ENCODE data around the gene BST2.

BST2 gene

GRCh38 chr19:17405250-17406045 lies at the start of gene BST2:
Gene BST2 (minus strand): TSS chr19:17405630. CDS start chr19:17405575, 55 bp downstream.
- peak; percentile 80 for ATAC-seq

GRCh38 chr19:17454576-17455071 lies 49.2 kb upstream of the BST2 start:
- no peak for TF ChIP-seq CSRNP3 (CRISPR knock-in tag; IDR thresholded peaks at IDR 0.05)
- TF ChIP-seq ESRRG (CRISPR knock-in tag; IDR thresholded peaks at IDR 0.05): no peak
- no peak for TF ChIP-seq ZNF8 (CRISPR knock-in tag; IDR thresholded peaks at IDR 0.05)
- no peak for TF ChIP-seq PATZ1 (CRISPR knock-in tag; IDR thresholded peaks at IDR 0.05; ENCODE audit: borderline replicate concordance)
- no peak for TF ChIP-seq ARNTL (CRISPR knock-in tag; IDR thresholded peaks at IDR 0.05; ENCODE audit: borderline replicate concordance, low read depth)
- TF ChIP-seq SNAI2 (CRISPR knock-in tag; IDR thresholded peaks at IDR 0.05): no peak
- TF ChIP-seq ZFP3 (CRISPR knock-in tag; IDR thresholded peaks at IDR 0.05): no peak
- no peak for TF ChIP-seq PPARA (CRISPR knock-in tag; IDR thresholded peaks at IDR 0.05; ENCODE audit: borderline replicate concordance)
- no peak for TF ChIP-seq POU6F1 (CRISPR knock-in tag; IDR thresholded peaks at IDR 0.05; ENCODE audit: borderline replicate concordance, low read depth)
- no peak for TF ChIP-seq ZNF70 (CRISPR knock-in tag; IDR thresholded peaks at IDR 0.05)
- TF ChIP-seq TSHZ2 (CRISPR knock-in tag; IDR thresholded peaks at IDR 0.05): no peak
- no peak for TF ChIP-seq TOX (CRISPR knock-in tag; IDR thresholded peaks at IDR 0.05; ENCODE audit: borderline replicate concordance)
- 0 out of 3 replicates have a peak, but pooled peaks have one; percentile 10 for ATAC-seq

More at GRCh38 chr19:17405250-17406045, at the start of gene BST2:
- TF ChIP-seq ESRRG (CRISPR knock-in tag; IDR thresholded peaks at IDR 0.05) (no peak), PPARA (CRISPR knock-in tag; IDR thresholded peaks at IDR 0.05; ENCODE audit: borderline replicate concordance) (no peak), CSDC2 (CRISPR knock-in tag; IDR thresholded peaks at IDR 0.05) (no peak), ARNTL (CRISPR knock-in tag; IDR thresholded peaks at IDR 0.05; ENCODE audit: borderline replicate concordance, low read depth) (no peak), ZFP30 (CRISPR knock-in tag; IDR thresholded peaks at IDR 0.05) (no peak), OSR1 (CRISPR knock-in tag; IDR thresholded peaks at IDR 0.05) (no peak), ZFP3 (CRISPR knock-in tag; IDR thresholded peaks at IDR 0.05) (no peak), RARB (CRISPR knock-in tag; IDR thresholded peaks at IDR 0.05) (no peak), SNAI2 (CRISPR knock-in tag; IDR thresholded peaks at IDR 0.05) (no peak), BACH2 (CRISPR knock-in tag; IDR thresholded peaks at IDR 0.05; ENCODE audit: borderline replicate concordance) (no peak), CREB5 (CRISPR knock-in tag; IDR thresholded peaks at IDR 0.05; ENCODE audit: low read depth) (no peak), TSHZ2 (CRISPR knock-in tag; IDR thresholded peaks at IDR 0.05) (no peak), CSRNP3 (CRISPR knock-in tag; IDR thresholded peaks at IDR 0.05) (no peak)

All from SK-N-SH treated with all-trans-retinoic acid at 6 μM for 48 hours (cell line).